GM19395 (cell line): ENCODE data around the gene CPTP.

ENCODE experiments used
- ATAC-seq: cut with Tn5 transposase; IDR thresholded peaks from one replicate; pipeline ENCODE4 v1.9.1; 2021; ENCODE audit warnings: mild to moderate bottlenecking, moderate library complexity; ENCODE audit not compliant: unreplicated experiment

Gene CPTP

DNA sequence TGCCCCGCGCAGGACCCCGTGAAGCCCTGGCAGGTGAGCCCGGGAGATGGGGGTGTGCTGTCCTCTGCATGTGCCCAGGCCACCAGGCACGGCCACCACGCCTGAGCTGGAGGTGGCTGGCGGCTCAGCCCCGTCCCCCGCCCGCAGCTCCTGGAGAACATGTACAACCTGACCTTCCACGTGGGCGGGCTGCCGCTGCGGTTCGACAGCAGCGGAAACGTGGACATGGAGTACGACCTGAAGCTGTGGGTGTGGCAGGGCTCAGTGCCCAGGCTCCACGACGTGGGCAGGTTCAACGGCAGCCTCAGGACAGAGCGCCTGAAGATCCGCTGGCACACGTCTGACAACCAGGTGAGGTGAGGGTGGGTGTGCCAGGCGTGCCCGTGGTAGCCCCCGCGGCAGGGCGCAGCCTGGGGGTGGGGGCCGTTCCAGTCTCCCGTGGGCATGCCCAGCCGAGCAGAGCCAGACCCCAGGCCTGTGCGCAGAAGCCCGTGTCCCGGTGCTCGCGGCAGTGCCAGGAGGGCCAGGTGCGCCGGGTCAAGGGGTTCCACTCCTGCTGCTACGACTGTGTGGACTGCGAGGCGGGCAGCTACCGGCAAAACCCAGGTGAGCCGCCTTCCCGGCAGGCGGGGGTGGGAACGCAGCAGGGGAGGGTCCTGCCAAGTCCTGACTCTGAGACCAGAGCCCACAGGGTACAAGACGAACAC, 8.3 kb downstream of the CPTP start:
- no peak for ATAC-seq

- ATAC-seq: no peak
Observed at GRCh38 chr1:1333551-1334241, 9.1 kb downstream of the CPTP start.

- no peak for ATAC-seq
Observed at GRCh38 chr1:1334835-1335234, 10.2 kb downstream of the CPTP start.

DNA sequence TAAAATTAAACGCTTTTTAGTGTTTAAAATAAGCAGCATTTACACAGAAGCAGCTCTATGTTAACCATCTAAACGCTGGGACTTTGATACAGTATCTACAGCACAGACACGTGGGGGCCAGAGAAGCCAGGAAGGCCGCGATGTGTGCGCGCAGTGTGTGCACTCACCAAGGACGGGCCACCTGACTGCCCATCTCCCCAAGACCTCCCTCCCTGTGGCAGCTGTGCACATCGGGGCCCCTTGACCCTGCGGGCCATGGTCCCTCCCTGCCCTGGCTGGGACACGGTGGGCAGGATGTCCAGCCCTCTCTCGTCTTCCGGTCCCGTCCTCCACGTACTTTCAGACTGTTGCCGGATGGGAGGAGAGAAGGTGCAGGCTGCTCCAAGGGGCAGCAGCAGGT, 10.7 kb downstream of the CPTP start:
- ATAC-seq: no peak

- no peak for ATAC-seq
Observed at GRCh38 chr1:1335792-1336248, 11.2 kb downstream of the CPTP start.

DNA sequence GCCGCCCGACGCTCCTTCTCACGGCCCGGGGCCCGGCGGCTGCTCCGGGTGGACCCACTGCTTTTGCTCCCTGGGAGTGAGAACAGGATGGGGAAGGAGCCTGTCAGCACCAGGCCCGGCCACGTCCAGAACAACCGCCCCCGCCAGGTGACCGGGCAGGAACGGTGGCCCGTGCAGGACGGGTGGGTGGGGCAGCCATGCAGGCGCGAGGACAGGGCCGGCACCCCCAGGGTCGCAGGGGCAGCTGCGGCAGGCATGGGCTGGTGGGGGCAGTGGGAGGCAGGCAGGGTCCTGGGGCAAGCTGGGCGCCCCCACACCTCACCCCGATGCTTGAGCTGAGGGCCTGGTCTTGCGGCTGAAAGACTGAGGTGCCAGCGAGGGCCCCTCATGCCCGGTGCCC, 11.8 kb downstream of the CPTP start:
- no peak for ATAC-seq

GRCh38 chr1:1336931-1337792, 12.6 kb downstream of the CPTP start:
- no peak for ATAC-seq

GRCh38 chr1:1337793-1338147, 13.2 kb downstream of the CPTP start:
- no peak for ATAC-seq

DNA sequence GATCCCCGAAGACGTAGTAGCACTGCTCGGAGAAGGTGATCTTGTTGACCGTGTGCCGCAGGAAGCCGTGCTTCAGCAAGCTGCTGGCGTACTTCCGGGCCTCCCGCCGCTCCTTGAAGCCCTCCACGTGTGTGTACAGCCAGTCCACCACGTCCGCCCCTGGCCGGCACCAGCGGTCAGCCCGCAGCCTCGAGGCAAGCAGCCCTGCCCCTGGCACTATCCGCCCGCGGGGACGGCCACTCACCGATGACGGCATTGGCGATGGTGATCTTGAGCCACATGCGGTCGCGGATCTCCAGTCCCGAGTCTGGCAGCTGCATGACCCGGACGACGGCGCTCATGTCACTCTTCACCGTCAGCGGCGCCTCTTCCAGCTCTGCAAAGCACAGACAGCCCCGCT, 13.7 kb downstream of the CPTP start:
- no peak for ATAC-seq

- no peak for ATAC-seq
Observed at GRCh38 chr1:1340185-1340584, 15.6 kb downstream of the CPTP start.

GRCh38 chr1:1340791-1341548, 16.4 kb downstream of the CPTP start:
- ATAC-seq: no peak

DNA sequence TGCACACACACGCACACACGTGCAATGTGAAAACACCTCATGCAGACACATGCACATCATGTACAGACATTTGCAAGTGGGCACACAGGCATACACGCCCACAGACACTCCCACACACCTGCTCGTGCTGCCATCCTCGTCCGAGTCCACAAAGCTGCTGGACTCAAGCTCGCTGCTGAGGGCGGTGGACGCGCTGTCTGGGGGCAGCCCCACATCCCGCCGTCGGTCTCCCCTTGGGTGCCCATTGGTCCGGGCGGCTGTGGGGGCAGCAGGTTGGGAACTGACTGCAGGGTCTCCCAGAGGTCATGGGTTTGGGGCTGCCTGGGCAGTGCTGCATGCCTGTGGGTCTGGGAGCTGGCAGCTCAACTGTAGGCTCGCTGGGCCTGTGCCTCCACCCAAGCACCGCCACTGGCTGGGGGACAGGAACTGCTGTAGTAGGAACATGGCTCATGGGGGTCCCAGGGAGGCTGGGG, 17.0 kb downstream of the CPTP start:
- no peak for ATAC-seq

- no peak for ATAC-seq
Observed at GRCh38 chr1:1342061-1342562, 17.5 kb downstream of the CPTP start.

GRCh38 chr1:1342584-1343115, 18.0 kb downstream of the CPTP start:
- no peak for ATAC-seq

DNA sequence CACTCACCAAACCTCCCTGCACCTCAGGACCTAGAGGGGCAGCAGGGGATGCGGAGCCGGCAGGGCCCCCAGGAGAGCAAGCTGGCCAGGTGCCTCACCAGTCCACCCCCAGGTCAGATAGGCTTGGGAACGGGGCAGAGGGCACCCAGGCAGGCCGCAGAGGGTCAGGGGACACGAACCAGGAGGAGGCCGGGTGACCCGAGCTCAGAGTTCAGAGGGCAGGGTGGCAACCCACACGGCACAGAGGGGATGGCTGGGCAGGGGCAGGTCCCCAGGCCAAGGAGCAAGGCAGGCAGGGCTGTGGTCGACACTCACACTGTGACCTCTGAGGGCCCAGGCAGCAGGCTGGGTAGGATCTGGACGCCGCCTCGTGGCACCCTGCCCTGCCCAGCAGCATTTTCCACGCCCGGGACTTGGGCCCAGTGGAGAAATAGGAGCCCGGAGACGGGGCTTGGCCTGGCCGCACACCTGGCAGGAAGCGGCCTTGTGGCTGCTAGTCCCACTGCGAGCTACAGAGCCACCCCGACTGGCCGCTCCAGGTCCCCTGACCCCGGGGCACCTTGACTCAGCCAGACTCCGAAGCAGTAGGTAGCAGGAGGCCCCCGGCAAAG, 19.3 kb downstream of the CPTP start:
- no peak for ATAC-seq

GRCh38 chr1:1344655-1345361, 20.2 kb downstream of the CPTP start:
- no peak for ATAC-seq

- ATAC-seq: no peak
Observed at GRCh38 chr1:1345384-1345783, 20.8 kb downstream of the CPTP start.

DNA sequence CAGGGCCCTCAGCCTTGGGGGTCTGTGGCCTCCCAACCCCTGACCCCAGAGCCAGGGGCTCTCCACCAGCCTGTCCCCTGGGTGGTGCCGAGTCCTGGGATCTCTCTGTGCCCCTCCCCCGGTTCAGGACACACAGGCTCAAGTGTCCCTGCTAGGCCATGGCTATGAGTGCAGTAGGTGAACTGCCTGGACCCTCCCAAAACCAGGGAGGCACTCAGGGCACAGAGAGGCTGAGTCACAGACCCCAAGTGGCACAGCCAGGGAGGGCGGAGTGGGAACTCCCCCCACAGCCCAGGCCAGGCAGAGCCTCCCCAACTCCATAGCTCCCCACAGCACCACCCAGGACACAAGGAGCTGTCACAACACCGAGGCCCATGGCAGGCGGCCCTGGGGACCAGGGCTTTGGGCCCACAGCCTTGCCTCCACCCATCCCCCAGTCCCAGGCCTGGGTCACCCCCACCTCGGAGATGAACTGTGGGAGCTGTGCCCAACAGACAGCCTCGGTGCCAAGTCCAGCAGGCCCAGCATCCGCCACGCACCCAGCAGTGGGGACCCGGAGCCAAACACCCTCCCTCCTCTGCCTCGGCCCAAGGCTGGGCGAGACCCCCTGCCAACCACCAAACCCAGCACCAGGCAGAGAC, 21.4 kb downstream of the CPTP start:
- no peak for ATAC-seq

DNA sequence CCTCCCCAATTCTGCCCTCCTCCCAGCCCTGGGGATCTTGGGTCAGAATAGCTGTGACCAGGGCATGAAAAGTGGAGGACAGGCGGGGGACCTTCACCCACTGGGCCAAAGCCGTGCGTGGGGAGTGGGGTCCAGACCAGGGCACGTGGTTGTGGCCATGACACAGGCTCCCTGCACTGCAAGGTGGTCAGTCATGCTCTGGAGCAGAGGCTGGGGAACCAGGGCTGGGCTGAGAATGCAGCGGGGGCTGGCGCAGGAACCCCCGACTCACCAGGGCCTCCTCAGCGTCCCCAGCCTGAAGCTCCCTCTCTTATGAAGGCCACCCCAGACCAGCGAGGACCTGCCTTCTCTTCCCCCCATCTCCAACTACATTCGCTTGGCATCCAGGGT, 21.9 kb downstream of the CPTP start:
- no peak for ATAC-seq
